GM18526 (cell line): ENCODE results near the gene ACCSL.

ENCODE experiments used
- POLR2A ChIP-seq: IDR thresholded peaks from 3 replicates; pipeline ENCODE4 v1.6.1; 2011; ENCODE audit not compliant: insufficient read length; ENCODE audit errors: extremely low read depth

The ACCSL gene

DNA sequence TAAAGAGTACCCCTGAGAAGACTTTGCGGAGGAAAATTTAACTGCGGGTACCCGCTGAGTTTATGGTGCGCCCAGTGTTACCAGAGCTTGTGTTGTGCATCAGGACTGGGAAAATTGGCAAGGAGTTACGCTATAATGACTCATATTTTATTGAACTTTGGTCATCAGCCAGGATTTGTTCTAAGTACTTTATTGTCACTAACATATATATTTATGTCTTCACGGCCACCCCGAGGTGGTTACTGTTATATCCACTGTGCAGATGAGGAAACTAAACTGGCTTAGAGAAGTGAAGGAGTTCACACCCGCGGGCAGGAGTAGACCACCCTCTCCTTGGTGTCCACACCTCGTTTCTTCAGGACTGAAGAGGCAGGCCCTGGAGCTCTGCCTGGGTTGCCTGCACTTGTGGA, 19.0 kb downstream of the ACCSL start:
- no peak for TF ChIP-seq POLR2A

DNA sequence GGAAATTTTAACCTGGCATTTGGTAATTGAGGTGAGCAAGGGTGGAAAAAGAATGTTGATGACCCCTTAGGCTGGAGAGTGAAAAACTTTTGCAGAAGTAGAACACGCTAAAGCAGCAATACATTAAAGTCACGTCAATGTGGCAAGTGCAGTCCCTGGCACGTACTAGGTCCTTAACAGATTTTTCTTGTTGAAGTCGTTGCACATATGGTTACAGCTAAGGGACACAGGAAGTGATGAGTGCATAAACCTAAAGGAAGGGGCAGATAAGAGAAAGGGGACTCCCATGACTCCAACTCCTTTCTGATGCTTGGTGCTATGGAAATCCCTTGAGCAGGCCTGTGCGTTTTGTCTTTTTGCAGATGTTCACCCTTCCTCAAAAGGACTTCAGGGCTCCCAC, 19.5 kb downstream of the ACCSL start:
- no peak for TF ChIP-seq POLR2A

DNA sequence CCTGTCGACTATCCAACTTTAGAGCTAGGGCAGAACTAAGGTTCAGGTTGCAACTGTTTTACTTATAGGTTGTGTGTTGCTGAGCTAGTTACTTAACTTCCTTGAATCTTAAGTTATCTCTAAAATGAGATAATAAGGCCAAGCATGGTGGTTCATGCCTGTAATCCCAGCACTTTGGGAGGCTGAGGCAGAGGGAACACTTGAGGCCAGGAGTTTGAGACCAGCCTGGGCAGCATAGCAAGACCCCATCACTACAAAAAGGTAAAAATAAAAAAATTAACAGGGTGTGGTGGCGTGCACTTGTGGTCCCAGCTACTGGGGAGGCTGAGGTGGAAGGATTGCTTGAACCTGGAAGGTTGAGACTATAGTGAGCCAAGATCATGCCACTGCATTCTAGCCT, 20.4 kb downstream of the ACCSL start:
- no peak for TF ChIP-seq POLR2A

DNA sequence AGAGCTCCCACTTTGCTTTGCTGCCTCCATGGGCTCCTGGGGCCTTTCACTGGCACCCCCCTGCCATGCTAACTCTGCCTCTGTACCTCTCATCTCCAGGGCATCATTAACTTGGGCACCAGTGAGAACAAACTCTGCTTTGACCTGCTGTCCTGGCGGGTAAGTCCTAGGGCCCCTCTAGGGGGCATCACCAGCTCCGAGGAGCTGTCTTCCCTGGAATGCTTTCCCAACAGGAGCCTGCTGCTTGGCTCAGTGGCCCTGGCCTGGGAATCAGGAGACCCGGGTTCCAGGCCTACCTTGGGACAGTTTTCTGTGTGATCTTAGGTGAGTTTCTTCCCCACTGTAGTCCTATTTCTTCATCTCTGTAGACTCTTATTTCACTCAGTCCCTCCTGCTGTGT, 23.4 kb downstream of the ACCSL start:
- no peak for TF ChIP-seq POLR2A

DNA sequence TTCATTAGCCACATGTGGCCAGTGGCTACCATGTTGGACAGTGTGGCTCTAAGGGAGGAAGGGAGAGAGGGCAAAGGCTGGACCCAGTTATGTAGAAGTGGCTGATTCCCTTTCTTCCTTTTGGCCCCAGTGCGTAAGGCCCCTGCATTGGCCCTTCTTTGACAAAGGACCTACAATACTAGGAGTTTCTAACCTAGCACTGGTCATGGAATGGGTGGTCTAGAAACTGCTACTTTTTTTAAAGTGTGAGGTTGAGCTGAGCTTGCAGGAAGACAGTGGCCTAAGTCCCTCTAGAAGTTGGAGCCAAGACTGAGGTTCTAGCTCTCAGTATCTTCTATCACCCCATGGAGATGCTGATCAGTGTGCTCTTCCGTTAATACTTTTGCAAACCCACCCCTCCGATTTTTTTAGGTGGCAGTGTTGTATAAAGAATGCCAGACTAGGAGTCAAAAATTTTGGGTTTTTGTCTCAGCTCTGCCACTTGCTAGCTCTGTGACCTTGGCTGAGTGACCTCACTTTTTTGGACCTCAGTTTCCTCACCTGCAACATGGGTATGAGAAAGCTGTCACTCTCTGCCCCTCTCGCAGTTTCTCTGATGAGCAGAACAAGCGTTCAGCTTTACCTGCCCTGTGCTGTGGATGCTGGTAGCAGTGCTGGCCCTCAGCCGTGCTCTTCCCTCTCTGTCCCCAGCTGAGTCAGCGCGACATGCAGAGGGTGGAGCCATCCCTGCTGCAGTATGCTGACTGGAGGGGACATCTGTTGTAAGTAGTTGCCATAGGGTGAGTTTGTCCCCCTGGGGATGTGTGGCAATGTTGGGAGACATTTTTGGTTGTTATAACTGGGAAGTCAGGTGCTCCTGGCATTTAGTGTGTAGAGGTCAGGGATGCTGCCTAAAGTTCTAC, 25.2 kb downstream of the ACCSL start:
- TF ChIP-seq POLR2A = no peak

DNA sequence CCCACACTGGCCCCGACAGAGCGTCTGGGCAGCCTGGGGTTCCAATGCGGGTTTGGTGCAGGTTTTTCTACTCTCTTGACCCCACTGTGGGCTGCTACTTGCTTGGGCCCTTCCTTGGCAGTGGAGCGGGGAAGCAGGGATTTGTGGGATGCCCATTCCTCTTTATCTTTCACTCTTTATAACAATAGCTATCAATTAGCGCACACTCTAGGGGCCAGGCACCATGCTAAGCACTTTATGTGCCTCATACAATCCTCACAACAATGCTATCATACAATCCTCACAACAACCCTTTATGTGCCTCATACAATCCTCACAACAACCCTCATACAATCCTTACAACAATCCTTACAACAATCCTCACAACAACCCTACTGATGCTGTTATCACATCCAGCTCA, 31.0 kb downstream of the ACCSL start:
- no peak for TF ChIP-seq POLR2A

DNA sequence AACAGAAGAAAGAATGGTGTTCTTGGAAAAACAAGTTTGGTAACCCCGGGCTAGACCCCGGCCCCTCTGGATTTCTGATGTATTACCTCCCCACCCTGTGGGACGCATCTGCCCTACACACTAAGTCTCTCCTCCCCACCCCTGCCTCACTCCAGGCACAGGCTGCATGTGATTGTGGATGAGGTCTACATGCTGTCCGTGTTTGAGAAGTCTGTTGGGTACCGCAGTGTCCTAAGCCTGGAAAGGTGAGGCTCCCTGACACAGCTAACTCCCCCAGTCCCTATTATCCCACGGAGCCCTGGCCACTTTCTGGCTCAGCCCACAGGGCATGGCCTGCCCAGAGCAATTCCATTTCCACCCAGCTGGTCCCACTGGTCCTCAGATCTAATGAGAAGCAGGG, 31.6 kb downstream of the ACCSL start:
- no peak for TF ChIP-seq POLR2A

DNA sequence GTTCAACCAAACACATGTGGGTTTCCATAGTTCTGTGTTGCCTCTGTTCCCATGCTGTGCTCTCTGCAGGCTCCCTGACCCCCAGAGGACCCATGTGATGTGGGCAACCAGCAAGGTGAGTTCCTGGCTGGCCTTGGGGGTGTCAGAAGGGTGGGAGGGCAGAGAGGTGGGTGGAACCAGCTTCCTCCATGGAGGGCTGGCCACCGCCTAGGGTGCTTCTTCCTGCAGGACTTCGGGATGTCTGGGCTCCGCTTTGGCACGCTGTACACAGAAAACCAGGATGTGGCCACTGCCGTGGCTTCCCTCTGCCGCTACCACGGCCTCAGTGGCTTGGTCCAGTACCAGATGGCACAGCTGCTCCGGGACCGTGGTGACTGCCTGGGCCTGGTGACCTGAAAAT, 33.2 kb downstream of the ACCSL start:
- no peak for TF ChIP-seq POLR2A

DNA sequence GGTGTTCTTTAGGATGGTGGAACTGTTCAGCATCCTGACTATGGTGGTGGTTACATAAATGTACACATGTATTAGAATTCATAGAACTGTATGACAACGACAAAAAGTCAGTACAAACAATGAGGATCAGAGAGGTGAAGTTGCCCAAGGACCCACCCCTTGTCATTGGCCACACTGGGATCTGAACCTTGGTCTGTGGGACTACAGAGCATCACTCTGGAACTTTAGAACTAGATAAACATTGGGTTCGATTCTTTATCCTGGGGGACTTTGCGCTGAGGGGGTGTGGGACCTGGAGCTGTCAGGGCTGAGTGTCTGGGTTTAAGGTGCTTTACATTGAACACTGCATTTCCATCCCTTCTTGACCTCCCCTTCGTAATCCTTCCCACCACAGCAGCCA, 34.9 kb downstream of the ACCSL start:
- TF ChIP-seq POLR2A = no peak

DNA sequence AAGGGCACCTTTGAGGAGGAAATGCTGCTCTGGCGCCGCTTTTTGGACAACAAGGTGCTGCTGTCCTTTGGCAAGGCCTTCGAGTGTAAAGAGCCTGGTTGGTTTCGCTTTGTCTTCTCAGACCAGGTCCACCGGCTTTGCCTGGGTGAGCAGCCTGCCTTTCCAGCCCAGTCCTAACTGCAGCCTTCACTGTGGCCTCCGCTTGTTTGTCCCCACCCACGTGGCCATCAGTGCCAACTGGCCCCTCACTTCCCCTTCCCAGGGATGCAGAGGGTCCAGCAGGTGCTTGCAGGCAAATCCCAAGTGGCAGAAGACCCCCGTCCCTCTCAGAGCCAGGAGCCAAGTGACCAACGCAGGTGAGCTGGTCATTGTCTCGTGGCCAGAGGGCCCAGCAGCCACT, 35.7 kb downstream of the ACCSL start:
- TF ChIP-seq POLR2A = no peak

DNA sequence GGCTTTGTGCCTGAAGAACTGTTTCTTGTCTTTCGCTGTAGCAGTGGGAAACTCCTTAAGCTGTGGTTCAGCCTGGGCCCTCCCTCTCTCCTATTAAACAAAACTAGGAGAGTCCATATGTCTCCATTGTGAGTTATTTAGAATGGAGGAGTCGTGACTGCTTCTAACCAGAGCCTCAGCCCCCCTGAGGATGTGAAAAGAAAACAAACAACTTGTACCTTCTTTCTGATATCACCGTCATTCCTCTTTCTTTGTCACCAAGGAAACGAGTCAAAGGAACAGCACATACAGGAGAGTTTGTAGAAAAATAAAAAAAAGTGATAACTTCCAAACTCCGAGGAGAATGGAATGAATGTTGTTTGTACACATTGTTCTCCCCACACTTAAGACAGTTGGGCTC, 36.1 kb downstream of the ACCSL start:
- TF ChIP-seq POLR2A = no peak

DNA sequence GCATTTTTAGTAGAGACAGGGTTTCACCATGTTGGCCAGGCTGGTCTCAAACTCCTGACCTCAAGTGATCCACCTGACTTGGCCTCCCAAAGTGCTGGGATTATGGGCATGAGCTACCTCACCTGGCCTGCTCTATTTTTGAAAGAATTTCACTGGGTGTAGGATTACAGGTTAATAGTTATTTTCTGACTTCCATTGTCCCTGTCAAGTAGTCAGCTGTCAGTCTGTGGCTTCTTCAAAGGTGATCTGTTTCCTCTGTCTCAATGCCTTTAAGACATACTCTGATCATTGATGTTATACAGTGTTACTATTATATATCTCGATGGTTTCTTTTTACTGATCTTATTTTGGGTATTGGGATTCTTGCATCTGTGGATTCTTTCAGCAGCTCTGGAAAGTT, 37.5 kb downstream of the ACCSL start:
- TF ChIP-seq POLR2A = no peak

DNA sequence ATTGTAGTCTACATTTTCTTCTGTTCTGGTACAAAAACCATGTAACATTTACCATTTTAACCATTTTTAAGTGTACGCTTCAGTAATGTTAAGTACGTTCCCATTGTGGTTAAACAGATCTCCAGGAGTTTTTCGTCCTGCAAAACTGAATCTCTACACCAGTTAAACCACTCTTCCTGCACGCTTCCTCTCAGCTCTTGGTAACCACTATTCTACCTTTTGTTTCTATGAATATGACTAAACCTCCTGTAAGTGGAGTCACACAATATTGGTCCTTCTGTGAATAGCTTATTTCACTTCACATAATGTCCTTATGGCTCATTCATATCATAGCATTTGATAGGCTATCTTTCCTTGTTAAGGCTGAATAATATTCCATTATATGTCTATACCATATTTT, 40.6 kb downstream of the ACCSL start:
- TF ChIP-seq POLR2A = no peak

DNA sequence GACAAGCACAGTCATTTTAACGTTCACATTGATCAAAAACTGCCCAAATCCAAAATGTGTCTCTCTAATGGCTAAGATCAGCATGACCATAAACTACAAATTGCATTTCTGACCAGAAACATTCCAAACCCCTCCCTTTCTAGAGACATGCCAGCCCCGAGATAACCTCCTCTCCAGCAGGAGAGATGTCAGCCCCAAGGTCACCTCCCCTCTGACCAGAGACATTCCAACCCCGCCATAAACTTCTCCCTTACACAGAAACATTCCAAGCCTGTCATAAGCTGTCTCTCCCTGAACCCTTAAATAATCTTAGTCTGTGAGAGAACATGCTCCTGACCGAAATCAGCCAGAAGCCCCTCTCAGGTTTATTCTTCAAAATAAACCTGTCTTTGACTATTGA, 41.1 kb downstream of the ACCSL start:
- TF ChIP-seq POLR2A = no peak

DNA sequence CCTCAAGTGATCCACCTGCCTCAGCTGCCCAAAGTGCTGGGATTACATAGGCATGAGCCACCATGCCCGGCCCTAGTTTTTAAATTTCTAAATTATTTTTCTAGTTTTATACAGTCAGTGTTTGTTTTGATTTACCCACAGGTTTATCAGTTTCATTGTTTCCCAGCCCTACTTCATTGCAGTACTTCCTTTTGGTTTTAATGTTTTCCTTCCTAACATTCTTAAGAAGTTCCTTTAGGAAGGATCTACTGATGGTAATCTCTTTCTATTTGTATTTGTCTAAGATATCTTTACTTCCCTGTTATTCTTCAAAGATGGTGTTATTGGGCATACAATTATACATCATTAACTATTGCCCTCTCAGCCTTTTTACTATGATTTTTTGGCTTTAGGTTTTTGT, 42.8 kb downstream of the ACCSL start:
- TF ChIP-seq POLR2A = no peak

DNA sequence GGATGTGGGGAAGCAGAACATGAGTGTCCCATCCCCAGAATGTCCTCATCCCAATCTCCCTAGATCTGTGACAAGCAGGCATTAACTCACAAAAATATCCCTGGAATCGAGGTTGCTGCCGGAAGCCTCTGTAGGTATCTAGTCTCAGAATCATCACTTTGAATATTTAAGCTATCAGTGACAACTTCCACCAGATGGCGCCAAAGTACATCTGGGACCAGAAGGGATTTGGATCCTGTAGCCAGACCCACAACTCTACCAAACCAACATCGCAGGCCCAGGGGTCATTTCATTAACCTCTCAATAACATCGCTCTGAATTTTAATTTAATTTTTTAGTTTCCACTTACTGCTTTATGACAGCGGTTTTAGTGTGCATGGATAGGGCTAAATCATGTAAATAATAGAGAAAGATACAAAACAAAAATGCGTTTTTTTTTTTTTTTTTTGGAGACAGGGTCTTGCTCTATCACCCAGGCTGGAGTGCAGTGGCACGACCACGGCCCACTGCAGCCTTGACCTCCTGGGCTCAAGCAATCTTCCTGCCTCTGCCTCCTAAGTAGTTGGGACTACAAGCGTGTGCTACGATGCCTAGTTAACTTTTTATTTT, 46.6 kb downstream of the ACCSL start:
- TF ChIP-seq POLR2A = no peak
